Activated naive CD4-positive, alpha-beta T cell treated with anti-CD3 and anti-CD28 coated beads for 36 hours (primary cell): ENCODE measurements around the gene NEURL2. TPM values are rescaled to one million over a fixed set of nuclear protein-coding genes. Genes with fewer than 3 reads are reported as not detected.
"Not testable (repeated sequence)": the region's sequence is repeated elsewhere in the genome, so short reads cannot be mapped to it uniquely, and the experiment has no call there.

Source experiments
- CTCF ChIA-PET: fragments of 350-600 bp; sonication (Branson Sonifier 250); formaldehyde crosslinking; loops from one replicate; lab custom pipeline; 2021; ENCODE audit warnings: antibody characterized with exemption; lab: Charles Lee
- DNase-seq: peaks from one replicate; pipeline ENCODE4 v3.0.0-alpha.2; 2020
- H3K27ac Mint-ChIP-seq: one replicate; pipeline ENCODE4 v1.8.0; 2021; ENCODE audit warnings: mild to moderate bottlenecking, mixed read lengths
- H3K27me3 Mint-ChIP-seq: one replicate; pipeline ENCODE4 v1.8.0; 2021; ENCODE audit warnings: low read depth, mixed read lengths
- H3K36me3 Mint-ChIP-seq: one replicate; pipeline ENCODE4 v1.8.0; 2021; ENCODE audit warnings: low read depth, mixed read lengths
- H3K4me1 Mint-ChIP-seq: one replicate; pipeline ENCODE4 v1.8.0; 2021; ENCODE audit warnings: low read depth, mixed read lengths
- H3K4me3 Mint-ChIP-seq: one replicate; pipeline ENCODE4 v1.8.0; 2021; ENCODE audit warnings: mild to moderate bottlenecking, moderate library complexity, mixed read lengths
- H3K9me3 Mint-ChIP-seq: one replicate; pipeline ENCODE4 v1.8.0; 2021; ENCODE audit warnings: mixed read lengths
- intact Hi-C: fragments of 100-400 bp; cut with micrococcal nuclease; formaldehyde crosslinking; loops from one replicate; pipeline ENCODE4 v1.15.1; 2023
- total RNA-seq, 2 experiments: library from RNA; stranded (reverse); gene quantifications; one replicate each; pipeline ENCODE4 v1.2.3, GENCODE V29; 2021

NEURL2 gene
- total RNA-seq, 2 experiments from 2014 or later: 0.99 to 1.4 TPM

DNA sequence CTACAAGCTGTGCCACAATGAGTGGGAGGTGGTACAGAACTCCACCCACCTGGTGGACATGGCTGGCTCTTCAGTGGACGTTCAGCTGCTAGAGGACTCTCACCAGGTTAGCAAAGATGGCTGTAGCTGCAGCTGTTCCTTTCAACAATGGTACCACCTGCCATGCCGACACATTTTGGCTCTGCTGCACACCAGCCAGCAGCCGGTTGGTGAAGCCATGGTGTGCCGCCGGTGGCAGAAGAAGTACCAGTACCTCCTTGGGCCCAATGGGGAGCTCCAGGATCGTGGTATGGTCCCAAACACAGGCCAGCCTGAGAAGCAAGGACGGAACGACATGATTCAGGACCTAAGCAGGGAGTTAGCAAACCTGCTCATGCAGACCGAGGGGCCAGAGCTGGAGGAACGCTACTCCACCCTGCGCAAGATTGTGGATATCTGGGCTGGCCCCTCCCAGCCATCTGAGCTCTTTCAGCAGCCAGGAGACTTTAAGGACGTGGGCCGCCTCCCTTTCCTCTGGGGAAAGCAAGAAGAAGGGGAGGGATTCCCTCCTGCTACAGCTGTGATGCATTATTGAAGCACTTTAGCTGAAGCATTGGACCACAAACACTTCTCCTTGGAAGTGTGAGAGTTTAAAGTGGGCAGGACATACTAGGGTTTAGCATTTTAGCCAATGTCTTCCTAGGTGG, 12.8 kb downstream of the NEURL2 start:
- Mint-ChIP-seq H3K36me3 (peaks cover 7% of the 10 kb centered on the region), H3K4me1 (peaks cover 22% of the 10 kb centered on the region), H3K27me3 (no peaks in the 10 kb centered on the region), H3K4me3 (no peak overlapping the region), H3K27ac (no peak overlapping the region), H3K9me3 (no peaks in the 10 kb centered on the region)
- CTCF ChIA-PET: interaction anchor here (0.7 to 1.0 kb wide), 2 partner anchors 11 to 12 kb away, joined by 3 to 4 read pairs; no protein-coding TSS in a partner anchor
- DNase-seq: no peak
- intact Hi-C loops: no loop called here

DNA sequence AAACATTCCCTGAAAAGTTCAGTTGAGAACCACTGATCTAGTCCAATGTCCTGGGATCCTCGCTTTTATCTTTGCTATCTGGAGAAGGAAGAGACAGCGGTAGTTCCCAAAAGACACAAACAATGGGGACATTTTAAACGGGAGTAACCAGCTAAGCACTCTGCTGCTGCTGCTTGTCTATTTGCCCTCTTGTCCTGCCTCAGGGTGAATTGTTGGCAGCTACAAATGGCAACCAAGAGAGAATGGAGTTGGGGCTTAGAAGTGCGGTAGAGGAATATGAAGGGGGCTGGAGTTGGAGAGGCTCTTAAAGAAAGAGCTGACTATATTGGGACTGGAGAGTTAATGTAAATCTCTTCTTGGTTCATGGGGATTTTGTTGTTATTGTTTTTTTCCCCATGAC, 16.4 kb downstream of the NEURL2 start:
- H3K4me1 Mint-ChIP-seq: no peaks in the 10 kb centered on the region
- DNase-seq: no peak
- H3K36me3 Mint-ChIP-seq: peaks cover 2% of the 10 kb centered on the region
- H3K9me3 Mint-ChIP-seq: no peaks in the 10 kb centered on the region
- no peak overlapping the region for H3K27ac Mint-ChIP-seq
- H3K4me3 Mint-ChIP-seq: no peak overlapping the region
- intact Hi-C loops: no loop called here
- CTCF ChIA-PET: no interaction called here
- no peaks in the 10 kb centered on the region for H3K27me3 Mint-ChIP-seq

DNA sequence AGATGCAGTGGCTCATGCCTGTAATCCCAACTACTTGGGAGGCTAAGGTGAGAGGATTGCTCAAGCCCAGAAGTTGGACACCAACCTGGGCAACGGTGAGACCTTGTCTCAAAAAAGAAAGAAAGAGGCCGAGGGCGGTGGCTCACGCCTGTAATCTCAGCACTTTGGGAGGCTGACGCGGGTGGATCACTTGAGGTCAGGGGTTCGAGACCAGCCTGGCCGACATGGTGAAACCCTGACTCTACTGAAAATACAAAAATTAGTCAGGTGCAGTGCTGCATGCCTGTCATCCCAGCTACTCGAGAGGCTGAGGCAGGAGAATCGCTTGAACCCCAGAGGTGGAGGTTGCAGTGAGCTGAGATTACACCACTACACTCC, 16.9 kb downstream of the NEURL2 start:
- DNase-seq, H3K27me3 Mint-ChIP-seq, H3K4me3 Mint-ChIP-seq, H3K27ac Mint-ChIP-seq, CTCF ChIA-PET, H3K36me3 Mint-ChIP-seq, intact Hi-C loops, H3K9me3 Mint-ChIP-seq, H3K4me1 Mint-ChIP-seq: not testable (repeated sequence)

DNA sequence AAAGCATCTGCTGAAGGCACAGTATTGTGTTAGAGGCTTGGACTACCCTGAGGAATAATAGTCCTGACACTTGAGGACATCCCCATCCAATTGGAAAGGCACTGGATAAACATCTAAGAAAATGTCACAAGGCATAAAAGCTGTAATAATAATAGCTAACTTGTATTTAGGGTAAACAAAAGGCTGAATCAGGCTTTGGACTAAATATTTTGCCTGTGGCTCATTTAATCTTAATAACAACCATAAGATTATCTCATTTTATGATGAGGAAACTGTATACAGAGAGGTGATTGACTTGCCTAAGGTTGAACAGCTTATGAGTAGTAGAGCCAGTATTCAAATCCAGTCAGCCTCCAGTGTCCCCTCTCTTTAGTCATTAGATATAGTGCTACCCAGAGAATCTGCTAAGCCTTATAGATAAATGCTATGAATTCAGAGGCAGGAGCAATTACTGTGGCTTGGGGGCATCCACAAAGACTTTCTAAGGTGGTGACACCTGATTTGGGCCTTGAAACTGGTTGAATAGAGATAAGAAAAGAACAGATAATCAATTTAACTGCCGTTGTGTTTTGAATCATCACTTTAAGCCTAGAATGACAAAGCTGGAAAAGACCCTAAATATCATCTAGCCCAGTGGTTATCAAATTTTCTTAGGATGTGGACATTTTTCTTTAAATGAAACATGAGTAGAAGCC, 17.5 kb downstream of the NEURL2 start:
- Mint-ChIP-seq H3K27me3 (no peaks in the 10 kb centered on the region), H3K9me3 (no peaks in the 10 kb centered on the region), H3K36me3 (peaks cover 2% of the 10 kb centered on the region), H3K27ac (no peak overlapping the region), H3K4me3 (no peak overlapping the region), H3K4me1 (no peaks in the 10 kb centered on the region)
- DNase-seq: no peak
- CTCF ChIA-PET: no interaction called here
- intact Hi-C loops: no loop called here

DNA sequence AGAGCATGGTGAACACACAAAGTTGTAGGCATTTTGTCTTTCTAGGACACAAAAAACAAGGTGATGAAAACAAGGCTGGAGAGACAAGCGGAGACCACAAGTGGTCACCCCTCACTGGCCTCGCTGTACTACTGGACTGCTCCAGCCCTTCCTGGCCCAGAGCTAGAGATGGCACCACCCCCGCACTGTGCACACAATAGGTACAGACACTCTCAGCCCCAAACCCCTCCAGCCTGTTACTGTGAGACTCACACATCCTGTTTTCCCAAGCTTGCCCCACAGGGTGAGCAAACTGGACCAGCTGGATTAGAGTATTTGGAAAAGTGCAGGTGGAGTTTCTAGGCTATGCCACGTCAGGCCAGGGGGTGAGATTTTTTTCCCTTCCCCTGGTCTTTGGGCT, 18.4 kb downstream of the NEURL2 start:
- Mint-ChIP-seq H3K36me3 (peaks cover 2% of the 10 kb centered on the region), H3K4me1 (no peaks in the 10 kb centered on the region)
- CTCF ChIA-PET: no interaction called here

DNA sequence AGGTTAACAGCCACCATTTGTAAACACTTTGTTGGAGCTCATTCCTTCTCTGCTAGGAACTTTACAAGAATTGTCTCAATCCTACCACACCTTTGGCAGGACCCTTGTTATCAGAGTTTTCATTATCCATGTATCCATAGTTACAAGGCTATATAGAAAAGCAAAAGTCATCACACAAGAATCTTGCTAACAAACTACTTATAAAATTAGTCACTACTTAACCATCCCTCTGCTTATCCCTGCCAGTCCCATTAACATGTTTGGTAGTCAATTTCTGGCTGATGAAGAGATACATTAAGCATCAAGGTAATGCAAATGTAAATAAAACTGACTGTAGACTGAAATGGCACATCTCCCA, 23.2 kb downstream of the NEURL2 start:
- CTCF ChIA-PET: no interaction called here
- DNase-seq: no peak
- Mint-ChIP-seq H3K4me1 (no peaks in the 10 kb centered on the region), H3K27ac (no peak overlapping the region), H3K27me3 (no peaks in the 10 kb centered on the region), H3K9me3 (no peaks in the 10 kb centered on the region), H3K36me3 (no peaks in the 10 kb centered on the region), H3K4me3 (no peak overlapping the region)
- intact Hi-C loops: no loop called here

More for the DNA sequence above, 18.4 kb downstream of the NEURL2 start:
- no peak for DNase-seq
- H3K27me3 Mint-ChIP-seq: no peaks in the 10 kb centered on the region
- intact Hi-C loops: no loop called here
- no peak overlapping the region for H3K27ac Mint-ChIP-seq
- H3K9me3 Mint-ChIP-seq: no peaks in the 10 kb centered on the region
- H3K4me3 Mint-ChIP-seq: no peak overlapping the region

DNA sequence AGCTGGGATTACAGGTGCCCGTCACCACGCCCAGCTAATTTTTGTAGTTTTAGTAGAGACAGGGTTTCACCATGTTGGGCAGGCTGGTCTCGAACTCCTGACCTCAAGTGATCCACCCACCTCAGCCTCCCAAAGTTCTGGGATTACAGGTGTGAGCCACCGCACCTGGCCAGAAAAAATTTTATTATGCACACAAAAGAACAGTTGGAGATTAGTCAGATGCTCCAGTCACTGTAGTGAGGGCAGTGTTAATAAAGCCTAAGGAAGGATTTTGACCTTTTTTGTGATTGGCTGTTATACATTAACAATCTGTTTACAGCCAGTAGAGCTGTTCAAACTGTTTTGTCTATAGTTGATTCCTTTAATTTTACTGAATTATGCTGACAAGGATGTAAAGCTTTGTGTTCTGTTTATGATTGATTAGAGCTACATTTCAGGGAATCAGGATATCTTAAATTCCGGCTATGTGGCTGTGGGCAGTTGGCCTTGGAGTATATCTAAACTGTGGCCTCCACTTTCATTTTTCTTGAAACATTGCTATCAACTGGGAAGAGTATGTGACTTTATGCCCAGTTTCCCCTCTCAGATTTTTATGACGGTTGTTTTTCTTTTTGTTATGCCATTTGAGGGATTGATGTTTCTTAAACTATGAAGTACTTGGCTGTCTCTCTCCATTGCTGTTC, 23.7 kb downstream of the NEURL2 start:
- Mint-ChIP-seq H3K27ac (no peak overlapping the region), H3K36me3 (no peaks in the 10 kb centered on the region), H3K9me3 (no peaks in the 10 kb centered on the region), H3K27me3 (no peaks in the 10 kb centered on the region), H3K4me1 (no peaks in the 10 kb centered on the region), H3K4me3 (no peak overlapping the region)
- DNase-seq: no peak
- CTCF ChIA-PET: interaction anchor here (0.7 to 1.2 kb wide), 2 partner anchors 11 to 42 kb away, joined by 3 to 4 read pairs; no protein-coding TSS in a partner anchor
- intact Hi-C loops: no loop called here

DNA sequence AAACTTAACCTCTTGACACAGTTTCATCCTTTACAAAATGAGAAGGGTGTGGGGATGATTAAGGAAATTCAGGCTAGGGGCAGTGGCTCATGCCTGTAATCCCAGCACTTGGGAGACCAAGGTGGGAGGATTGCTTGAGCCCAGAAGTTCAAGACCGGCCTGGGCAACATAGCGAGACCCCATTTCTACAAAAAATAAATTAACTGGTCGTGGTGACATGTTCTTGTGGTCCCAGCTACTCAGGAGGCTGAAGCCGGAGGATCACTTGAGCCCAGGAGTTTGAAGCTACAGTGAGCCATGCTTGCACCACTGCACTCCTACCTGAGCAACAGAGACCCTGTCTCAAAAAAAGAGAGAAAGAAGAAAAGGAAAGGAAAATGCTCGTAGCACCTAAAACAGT, 24.6 kb downstream of the NEURL2 start:
- H3K9me3 Mint-ChIP-seq: no peaks in the 10 kb centered on the region
- DNase-seq: no peak
- intact Hi-C loops: no loop called here
- no peak overlapping the region for H3K27ac Mint-ChIP-seq
- CTCF ChIA-PET: interaction anchor here (0.7 to 1.2 kb wide), 2 partner anchors 12 to 42 kb away, joined by 3 to 4 read pairs; no protein-coding TSS in a partner anchor
- no peaks in the 10 kb centered on the region for H3K27me3 Mint-ChIP-seq
- no peak overlapping the region for H3K4me3 Mint-ChIP-seq
- no peaks in the 10 kb centered on the region for H3K36me3 Mint-ChIP-seq
- H3K4me1 Mint-ChIP-seq: no peaks in the 10 kb centered on the region

DNA sequence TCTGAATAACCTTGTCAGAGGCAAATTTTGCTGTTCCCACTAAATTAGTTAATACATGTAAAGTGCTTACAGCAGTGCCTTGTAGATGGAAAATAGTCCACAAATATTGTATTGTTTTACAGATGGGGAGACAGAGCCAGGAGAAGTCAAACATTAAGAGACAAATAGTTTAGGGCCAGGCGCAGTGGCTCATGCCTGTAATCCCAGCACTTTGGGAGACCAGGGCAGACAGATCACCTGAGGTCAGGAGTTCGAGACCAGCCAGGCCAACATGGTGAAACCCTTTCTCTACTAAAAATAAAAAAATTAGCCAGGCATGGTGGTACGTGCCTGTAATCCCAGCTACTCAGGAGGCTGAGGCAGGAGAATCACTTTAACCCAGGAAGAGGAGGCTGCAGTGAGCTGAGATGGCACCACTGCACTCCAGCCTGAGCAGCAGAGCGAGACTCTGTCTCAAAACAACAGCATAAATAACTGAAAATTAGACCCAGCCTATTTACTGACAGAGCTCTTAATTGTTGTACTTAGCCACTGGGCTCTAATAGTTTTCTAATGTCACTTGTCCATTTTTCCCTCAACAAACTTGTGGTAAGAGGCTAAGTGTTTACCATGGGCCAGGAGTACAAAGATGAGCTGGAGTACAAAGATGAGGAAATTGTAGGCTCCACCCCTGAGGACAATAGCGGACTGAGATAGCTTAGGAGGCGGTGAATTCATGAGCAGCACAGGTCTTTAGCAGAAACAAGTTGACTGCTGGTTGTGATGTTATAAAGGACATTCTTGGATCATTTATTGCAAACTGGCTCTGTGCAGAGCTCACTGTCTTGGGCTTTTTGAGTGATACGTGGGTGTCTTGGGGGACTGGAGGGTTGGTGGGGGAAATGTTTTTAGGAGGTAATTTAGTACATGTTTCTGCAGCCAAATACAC, 27.2 kb downstream of the NEURL2 start:
- Mint-ChIP-seq H3K27ac (no peak overlapping the region), H3K36me3 (no peaks in the 10 kb centered on the region), H3K27me3 (no peaks in the 10 kb centered on the region), H3K4me3 (no peak overlapping the region), H3K9me3 (no peaks in the 10 kb centered on the region), H3K4me1 (peaks cover 7% of the 10 kb centered on the region)
- no peak for DNase-seq
- CTCF ChIA-PET: no interaction called here
- intact Hi-C loops: no loop called here

DNA sequence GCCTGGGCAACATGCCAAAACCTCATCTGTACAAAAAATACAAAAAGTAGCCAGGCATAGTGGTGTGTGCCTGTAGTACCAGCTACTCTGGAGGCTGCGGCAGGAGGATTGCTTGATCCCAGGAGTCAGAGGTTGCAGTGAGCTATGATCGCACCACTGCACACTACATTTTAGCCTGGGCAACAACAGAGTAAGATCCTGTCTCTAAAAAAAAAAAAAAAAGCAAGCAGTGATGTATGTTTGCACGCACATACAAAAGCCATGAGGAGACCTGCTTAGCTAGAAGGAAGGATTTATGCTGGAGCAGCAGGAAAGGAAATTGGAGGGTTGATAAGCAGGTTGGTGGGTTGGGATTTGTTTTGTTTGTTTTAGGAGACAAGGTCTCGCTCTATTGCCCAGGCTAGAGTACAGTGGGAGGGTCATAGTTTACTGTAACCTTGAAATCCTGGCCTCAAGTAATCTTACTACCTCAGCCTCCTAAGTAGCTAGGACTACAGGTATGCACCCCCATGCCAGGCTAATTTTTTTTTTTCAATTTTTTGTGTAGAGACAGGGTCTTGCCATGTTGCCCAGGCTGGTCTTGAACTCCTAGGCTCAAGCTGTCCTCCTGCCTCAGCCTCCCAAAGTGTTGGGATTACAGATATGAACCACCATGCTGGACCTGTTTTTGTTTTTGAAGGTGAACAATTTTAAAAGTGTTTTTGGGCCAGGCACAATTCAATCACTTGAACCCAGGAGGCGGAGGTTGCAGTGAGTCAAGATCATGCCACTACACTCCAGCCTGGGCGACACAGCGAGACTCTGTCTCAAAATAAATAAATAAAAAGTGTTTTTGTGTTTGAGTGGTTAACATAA, 29.6 kb downstream of the NEURL2 start:
- Mint-ChIP-seq H3K4me3 (no peak overlapping the region), H3K9me3 (no peaks in the 10 kb centered on the region), H3K4me1 (peaks cover 20% of the 10 kb centered on the region), H3K27me3 (no peaks in the 10 kb centered on the region), H3K27ac (no peak overlapping the region), H3K36me3 (no peaks in the 10 kb centered on the region)
- intact Hi-C loops: no loop called here
- CTCF ChIA-PET: interaction anchor here (0.8 kb wide), 2 partner anchors 24 to 1753 kb away, joined by 3 to 6 read pairs; no protein-coding TSS in a partner anchor
- no peak for DNase-seq

DNA sequence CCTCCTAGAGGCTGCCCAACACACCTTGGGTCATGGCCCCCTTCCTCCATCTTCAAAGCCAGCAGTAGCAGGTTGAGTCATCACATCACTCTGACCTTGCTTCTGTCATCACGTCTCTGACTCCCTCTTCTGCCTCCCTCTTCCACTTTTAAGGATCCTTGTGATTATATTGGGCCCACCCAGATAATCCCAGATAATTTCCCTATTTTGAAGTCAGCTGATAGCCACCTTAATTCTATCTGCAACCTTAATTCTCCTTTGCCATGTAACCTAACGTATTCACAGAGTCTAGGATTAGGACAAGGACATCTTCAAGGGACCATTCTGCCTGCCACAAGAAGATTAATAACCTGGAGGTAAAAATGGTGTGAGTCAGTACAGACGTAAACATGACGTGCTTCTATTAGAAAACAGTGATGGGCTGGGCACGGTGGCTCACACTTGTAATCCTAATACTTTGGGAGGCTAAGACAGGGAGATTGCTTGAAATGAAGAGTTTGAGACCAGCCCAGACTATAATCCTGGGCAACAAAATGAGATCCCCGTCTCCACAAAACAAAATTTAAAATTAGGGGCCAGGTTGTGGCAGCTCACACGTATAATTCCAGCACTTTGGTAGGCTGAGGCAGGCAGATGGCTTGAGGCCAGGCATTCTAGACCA, 30.3 kb downstream of the NEURL2 start:
- Mint-ChIP-seq H3K27me3 (no peaks in the 10 kb centered on the region), H3K27ac (no peak overlapping the region), H3K4me3 (no peak overlapping the region), H3K9me3 (no peaks in the 10 kb centered on the region), H3K4me1 (peaks cover 27% of the 10 kb centered on the region), H3K36me3 (no peaks in the 10 kb centered on the region)
- intact Hi-C loops: no loop called here
- no peak for DNase-seq
- CTCF ChIA-PET: interaction anchor here (0.6 to 0.8 kb wide), 2 partner anchors 23 to 118 kb away, joined by 3 to 5 read pairs; no protein-coding TSS in a partner anchor
